ENCODE measurements around the gene PNMT.
A peak's percentile ranks its signal among the peaks of the same experiment; 100 is the strongest.

- TF ChIP-seq NFIC (IDR thresholded peaks at IDR 0.05) (no peak), RAD21 (IDR thresholded peaks at IDR 0.05; ENCODE audit: low read depth) (peak; percentile 45; the same call in 1 of the 2 replicates)
These were observed 14.5 kb upstream of the PNMT start for GRCh38 chr17:39653662-39654331.
